Measurements from ENCODE around the gene IFNGR2. TPM values are rescaled to one million over a fixed set of nuclear protein-coding genes. Genes with fewer than 3 reads are reported as not detected.

IFNGR2 gene
- total and polyA plus RNA-seq, 2 donors (not counting 1 experiment from before 2014, with no cell fraction given): 96.0 to 108 TPM

DNA sequence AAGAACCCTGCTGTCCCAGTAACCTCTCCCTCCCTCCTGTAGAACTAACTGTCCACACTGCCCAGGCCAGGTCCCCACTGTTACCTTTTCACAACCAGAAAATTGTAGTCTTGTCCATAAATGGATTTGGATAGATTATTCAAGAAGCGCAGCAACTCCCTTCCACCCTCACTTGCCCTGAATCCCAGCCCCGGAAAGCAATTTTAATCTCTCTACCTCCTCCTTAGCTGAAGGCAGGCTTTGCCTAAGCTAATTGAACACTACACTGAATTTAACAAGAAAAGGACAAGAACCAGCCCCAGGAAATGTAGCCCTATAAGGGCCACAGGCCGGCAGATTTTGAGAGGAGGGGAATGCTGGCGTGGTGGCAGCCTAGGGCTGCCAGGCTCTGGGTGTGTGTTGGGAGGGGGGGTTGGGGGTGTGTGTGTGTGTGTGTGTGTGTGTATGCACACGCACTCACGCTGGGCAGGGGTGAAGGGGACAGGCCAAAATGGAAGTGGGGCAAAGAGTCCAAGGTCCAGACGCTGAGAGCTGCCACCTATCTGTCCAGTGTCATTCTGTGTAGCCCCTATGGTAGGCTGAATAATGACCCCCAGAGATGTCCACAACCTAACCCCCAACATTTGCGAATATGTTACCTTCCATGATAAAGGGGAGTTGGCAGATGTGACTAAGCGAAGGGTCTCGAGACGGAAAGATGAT lies 10.8 kb upstream of the IFNGR2 start:
- peaks cover 4% of the 10 kb centered on the region for H3K79me2 ChIP-seq (ENCODE audit: control insufficient read depth, insufficient read depth, low read length)
- Mint-ChIP-seq H3K27me3 (no peaks in the 10 kb centered on the region), H3K4me3 (no peak overlapping the region), H3K27ac (peak overlapping the region; percentile 48), H3K4me1 (peaks cover 45% of the 10 kb centered on the region), H3K9me3 (ENCODE audit: insufficient read depth) (no peaks in the 10 kb centered on the region)
- H3K27ac ChIP-seq (ENCODE audit: low read length in 2 of 2): no peak overlapping the region
- H3K36me3 ChIP-seq (replicated peaks in 1 of 2; ENCODE audit: control extremely low read depth in 1 of 2, control insufficient read depth in 1 of 2, extremely low read depth in 1 of 2, insufficient read depth in 2 of 2, low read length in 1 of 2): no peaks in the 10 kb centered on the region
- no peak for ATAC-seq (ENCODE audit: low read depth)
- H3K4me1 ChIP-seq (ENCODE audit: control insufficient read depth in 2 of 2, insufficient read depth in 2 of 2, low read length in 2 of 2): peaks cover 31 to 44% of the 10 kb centered on the region in 2 donors
- H3K27me3 ChIP-seq (replicated peaks in 1 of 4; ENCODE audit: control extremely low read depth in 1 of 4, control insufficient read depth in 3 of 4, insufficient read depth in 4 of 4, low read length in 3 of 4): no peaks in the 10 kb centered on the region
- CTCF ChIA-PET: interaction anchor here (1.2 kb wide), 1 partner anchor 14 kb away, joined by 5 read pairs; no protein-coding TSS in a partner anchor
- H3K9me3 ChIP-seq (ENCODE audit: control extremely low read depth in 1 of 3, control insufficient read depth in 2 of 3, insufficient read depth in 1 of 3, low read length in 2 of 3): peaks cover 0 to 15% (median 0%) of the 10 kb centered on the region in 3 donors
- TF ChIP-seq EZH2 (IDR thresholded peaks at IDR 0.05; ENCODE audit: borderline replicate concordance, insufficient read depth, low read depth, low read length, poor library complexity, severe bottlenecking): no peak
- TF ChIP-seq, protein P1, sequence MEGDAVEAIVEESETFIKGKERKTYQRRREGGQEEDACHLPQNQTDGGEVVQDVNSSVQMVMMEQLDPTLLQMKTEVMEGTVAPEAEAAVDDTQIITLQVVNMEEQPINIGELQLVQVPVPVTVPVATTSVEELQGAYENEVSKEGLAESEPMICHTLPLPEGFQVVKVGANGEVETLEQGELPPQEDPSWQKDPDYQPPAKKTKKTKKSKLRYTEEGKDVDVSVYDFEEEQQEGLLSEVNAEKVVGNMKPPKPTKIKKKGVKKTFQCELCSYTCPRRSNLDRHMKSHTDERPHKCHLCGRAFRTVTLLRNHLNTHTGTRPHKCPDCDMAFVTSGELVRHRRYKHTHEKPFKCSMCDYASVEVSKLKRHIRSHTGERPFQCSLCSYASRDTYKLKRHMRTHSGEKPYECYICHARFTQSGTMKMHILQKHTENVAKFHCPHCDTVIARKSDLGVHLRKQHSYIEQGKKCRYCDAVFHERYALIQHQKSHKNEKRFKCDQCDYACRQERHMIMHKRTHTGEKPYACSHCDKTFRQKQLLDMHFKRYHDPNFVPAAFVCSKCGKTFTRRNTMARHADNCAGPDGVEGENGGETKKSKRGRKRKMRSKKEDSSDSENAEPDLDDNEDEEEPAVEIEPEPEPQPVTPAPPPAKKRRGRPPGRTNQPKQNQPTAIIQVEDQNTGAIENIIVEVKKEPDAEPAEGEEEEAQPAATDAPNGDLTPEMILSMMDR (IDR thresholded peaks at IDR 0.05): no peak
- no peak overlapping the region for H3K9ac ChIP-seq (ENCODE audit: low read length)
- no peak for DNase-seq
- no peak overlapping the region for H3K4me3 ChIP-seq (ENCODE audit: control extremely low read depth in 1 of 5, extremely low read depth in 1 of 5, insufficient read depth in 1 of 5, low read depth in 2 of 5, low read length in 4 of 5)
- H4K20me1 ChIP-seq (ENCODE audit: control insufficient read depth, insufficient read depth, low read length, poor library complexity, severe bottlenecking): no peaks in the 10 kb centered on the region
- WGBS (ENCODE audit: insufficient coverage): 86% methylated on average over 8 of the region's 11 CpGs
- H2AFZ ChIP-seq (ENCODE audit: insufficient read depth, low read depth, low read length, poor library complexity, severe bottlenecking): no peak overlapping the region
- POLR2A ChIA-PET: interaction anchor here (0.6 to 0.7 kb wide), 2 partner anchors 9 to 676 kb away, joined by 6 to 7 read pairs; no protein-coding TSS in a partner anchor
- intact Hi-C loops (cut with micrococcal nuclease): no loop called here
- H3K4me2 ChIP-seq (replicated peaks; ENCODE audit: low read depth, low read length, poor library complexity, severe bottlenecking): no peak overlapping the region

DNA sequence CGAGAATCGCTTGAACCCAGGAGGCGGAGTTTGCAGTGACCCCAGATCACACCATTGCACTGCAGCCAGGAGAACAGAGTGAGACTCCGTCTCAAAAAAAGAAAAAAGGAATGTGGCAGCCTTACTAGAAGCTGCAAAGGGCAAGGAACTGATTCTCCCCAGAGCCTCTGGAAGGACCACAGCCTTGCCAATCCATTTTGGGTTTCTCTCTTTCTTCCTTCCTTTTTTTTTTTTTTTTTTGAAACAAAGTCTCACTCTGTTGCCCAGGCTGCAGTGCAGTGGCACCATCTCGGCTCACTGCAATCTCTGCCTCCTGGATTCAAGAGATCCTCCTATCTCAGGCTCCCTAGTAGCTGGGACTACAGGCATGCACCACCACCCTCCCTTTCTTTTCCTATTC lies 9.9 kb upstream of the IFNGR2 start:
- peak overlapping the region; percentile 0 for H3K4me2 ChIP-seq (replicated peaks; ENCODE audit: low read depth, low read length, poor library complexity, severe bottlenecking)

More for the DNA sequence above, 9.9 kb upstream of the IFNGR2 start:
- H3K4me1 Mint-ChIP-seq: peaks cover 46% of the 10 kb centered on the region
- Histone ChIP-seq H3K27me3 (replicated peaks in 1 of 4; ENCODE audit: control extremely low read depth in 1 of 4, control insufficient read depth in 3 of 4, insufficient read depth in 4 of 4, low read length in 3 of 4) (no peaks in the 10 kb centered on the region), H3K27ac (ENCODE audit: low read length in 2 of 2) (no peak overlapping the region), H3K36me3 (replicated peaks in 1 of 2; ENCODE audit: control extremely low read depth in 1 of 2, control insufficient read depth in 1 of 2, extremely low read depth in 1 of 2, insufficient read depth in 2 of 2, low read length in 1 of 2) (no peaks in the 10 kb centered on the region), H4K20me1 (ENCODE audit: control insufficient read depth, insufficient read depth, low read length, poor library complexity, severe bottlenecking) (no peaks in the 10 kb centered on the region), H2AFZ (ENCODE audit: insufficient read depth, low read depth, low read length, poor library complexity, severe bottlenecking) (no peak overlapping the region), H3K79me2 (ENCODE audit: control insufficient read depth, insufficient read depth, low read length) (peaks cover 4% of the 10 kb centered on the region), H3K9ac (ENCODE audit: low read length) (no peak overlapping the region), H3K4me1 (ENCODE audit: control insufficient read depth in 2 of 2, insufficient read depth in 2 of 2, low read length in 2 of 2) (peaks cover 25 to 37% of the 10 kb centered on the region in 2 donors), H3K4me3 (ENCODE audit: control extremely low read depth in 1 of 5, extremely low read depth in 1 of 5, insufficient read depth in 1 of 5, low read depth in 2 of 5, low read length in 4 of 5) (no peak overlapping the region), H3K9me3 (ENCODE audit: control extremely low read depth in 1 of 3, control insufficient read depth in 2 of 3, insufficient read depth in 1 of 3, low read length in 2 of 3) (peaks cover 0 to 12% (median 0%) of the 10 kb centered on the region in 3 donors)
- intact Hi-C loops (cut with micrococcal nuclease): no loop called here
- no peak overlapping the region for H3K27ac Mint-ChIP-seq
- no peak overlapping the region for H3K4me3 Mint-ChIP-seq
- ChIA-PET POLR2A (interaction anchor here (0.7 kb wide), 1 partner anchor 677 kb away, joined by 6 read pairs; no protein-coding TSS in a partner anchor), CTCF (interaction anchor here (1.2 kb wide), 1 partner anchor 13 kb away, joined by 5 read pairs; no protein-coding TSS in a partner anchor)
- TF ChIP-seq, protein P1 (IDR thresholded peaks at IDR 0.05): no peak
- TF ChIP-seq EZH2 (IDR thresholded peaks at IDR 0.05; ENCODE audit: borderline replicate concordance, insufficient read depth, low read depth, low read length, poor library complexity, severe bottlenecking): no peak
- no CpG with 5 or more reads among the region's 5 CpGs for WGBS (ENCODE audit: insufficient coverage)
- no peaks in the 10 kb centered on the region for H3K9me3 Mint-ChIP-seq (ENCODE audit: insufficient read depth)
- no peak for DNase-seq
- H3K27me3 Mint-ChIP-seq: no peaks in the 10 kb centered on the region
- ATAC-seq (ENCODE audit: low read depth): no peak

All from B cell (primary cell).